ENCODE results near the gene TSN. TPM values are rescaled to one million over a fixed set of nuclear protein-coding genes. Genes with fewer than 3 reads are reported as not detected.

TSN gene
- total RNA-seq, 1 experiment from 2014 or later: 102 TPM

DNA sequence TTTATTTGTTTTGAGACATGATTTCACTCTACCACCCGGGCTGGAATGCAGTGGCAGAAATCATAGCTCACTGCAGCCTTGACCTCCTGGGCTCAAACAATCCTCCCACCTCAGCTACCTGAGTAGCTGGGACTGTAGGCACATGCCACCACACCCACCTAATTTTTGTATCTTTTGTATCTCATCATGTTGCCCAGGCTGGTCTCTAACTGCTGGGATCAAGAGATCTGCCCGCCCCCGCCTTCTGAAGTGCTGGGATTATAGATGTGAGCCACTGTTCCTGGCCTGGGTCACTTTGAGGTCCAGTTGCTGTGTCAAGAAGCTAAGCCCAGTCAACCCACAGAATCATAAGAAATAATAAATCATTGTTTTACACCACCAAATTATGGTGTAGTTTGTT, 38.4 kb downstream of the TSN start:
- H3K4ac ChIP-seq (ENCODE audit: low read depth, low read length): no peak overlapping the region
- Mint-ChIP-seq H3K9me3 (peaks cover 0 to 2% of the 10 kb centered on the region in 2 experiments; a peak in 2 of 5 replicates), H3K4me3 (no peak overlapping the region), H3K27ac (no peak overlapping the region; a peak in 1 of 7 replicates), H3K27me3 (ENCODE audit: low read depth) (no peaks in the 10 kb centered on the region; the same call in 1 of the 2 replicates), H3K4me1 (peaks cover 33 to 51% of the 10 kb centered on the region in 2 experiments), H3K36me3 (ENCODE audit: insufficient read depth in 1 of 3, low read depth in 3 of 3) (peaks cover 0 to 2% (median 0%) of the 10 kb centered on the region in 3 experiments; a peak in 2 of 7 replicates)
- no peak overlapping the region for H3K23ac ChIP-seq (ENCODE audit: insufficient read length, low read depth, low read length)
- TF ChIP-seq CTCF (conservative IDR thresholded peaks at IDR 0.05): no peak
- H3K79me1 ChIP-seq (ENCODE audit: insufficient read depth, low read depth, low read length, poor library complexity, severe bottlenecking): no peaks in the 10 kb centered on the region
- no peak overlapping the region for H2BK20ac ChIP-seq (ENCODE audit: low read depth, low read length, poor library complexity, severe bottlenecking)
- no peak overlapping the region for H2AFZ ChIP-seq (ENCODE audit: low read length)
- no peaks in the 10 kb centered on the region for H4K20me1 ChIP-seq (ENCODE audit: control insufficient read depth, insufficient read depth, insufficient read length)
- H2BK120ac ChIP-seq (ENCODE audit: low read depth, low read length, poor library complexity, severe bottlenecking): no peak overlapping the region
- H4K5ac ChIP-seq (ENCODE audit: insufficient read length, low read depth, low read length): no peak overlapping the region
- no peaks in the 10 kb centered on the region for H3K9me3 ChIP-seq (ENCODE audit: control insufficient read depth, low read depth, low read length)
- no peak overlapping the region for H3K27ac ChIP-seq (ENCODE audit: insufficient read length, low read depth, low read length)
- H2BK15ac ChIP-seq (ENCODE audit: low read depth, low read length): no peak overlapping the region
- peaks cover 4% of the 10 kb centered on the region for H3K23me2 ChIP-seq (ENCODE audit: insufficient read length, low read depth, low read length, poor library complexity, severe bottlenecking)
- no peaks in the 10 kb centered on the region for H3K27me3 ChIP-seq (ENCODE audit: insufficient read depth, low read length)
- H4K91ac ChIP-seq (ENCODE audit: insufficient read length, low read depth, low read length): no peak overlapping the region
- no peak overlapping the region for H3K14ac ChIP-seq (ENCODE audit: insufficient read depth, low read length)
- H3K56ac ChIP-seq (ENCODE audit: insufficient read length, low read depth, low read length): no peak overlapping the region
- no peak overlapping the region for H2AK5ac ChIP-seq (ENCODE audit: insufficient read length, low read length)
- no CpG with 5 or more reads among the region's 3 CpGs for WGBS (ENCODE audit: extremely low coverage, insufficient read length, low lambda C conversion rate)
- H3K18ac ChIP-seq (ENCODE audit: insufficient read length, low read depth, low read length): no peak overlapping the region
- H3K9ac ChIP-seq (ENCODE audit: extremely low read depth, insufficient read length, low read length): no peak overlapping the region
- DNase-seq: no peak
- H3K79me2 ChIP-seq (ENCODE audit: insufficient read depth, low read length): no peaks in the 10 kb centered on the region
- H2BK12ac ChIP-seq (ENCODE audit: insufficient read length, low read depth, low read length): no peak overlapping the region
- no peak overlapping the region for H3T11ph ChIP-seq (ENCODE audit: low read length)
- H3K4me1 ChIP-seq (ENCODE audit: insufficient read depth, low read length): peaks cover 21% of the 10 kb centered on the region
- no peak overlapping the region for H2BK5ac ChIP-seq (ENCODE audit: insufficient read length, low read length)
- no peak overlapping the region for H4K8ac ChIP-seq (replicated peaks; ENCODE audit: insufficient read length, low read depth, low read length)
- no peak overlapping the region for H3K4me2 ChIP-seq (ENCODE audit: insufficient read depth, insufficient read length, low read length)
